GM23338 (cell line): ENCODE results near the gene LRCH4. TPM values are rescaled to one million over a fixed set of nuclear protein-coding genes. Genes with fewer than 3 reads are reported as not detected.
A peak's percentile ranks its signal among the peaks of the same experiment; 100 is the strongest.

ENCODE experiments used
- ATAC-seq: fragments of 200-7000 bp; cut with Tn5 transposase; 3 replicates; pipeline ENCODE4 v1.9.1; 2020
- DNase-seq: peaks from one replicate; pipeline ENCODE4 v3.0.0-alpha.2; 2015; ENCODE audit warnings: low spot score
- H2AFZ ChIP-seq: fragments of 200-600 bp; sonication (generic); 2 replicates; pipeline ENCODE4 v1.8.0; 2016; ENCODE audit warnings: antibody characterized with exemption, mild to moderate bottlenecking, moderate library complexity
- H3F3A ChIP-seq: fragments of 200-600 bp; sonication (generic); replicated peaks from 2 replicates; pipeline ENCODE4 v1.8.0; 2017; ENCODE audit warnings: antibody characterized with exemption, mixed run types, low read depth
- H3K27ac ChIP-seq: fragments of 200-600 bp; sonication (generic); 2 replicates; pipeline ENCODE4 v1.6.1; 2016; ENCODE audit warnings: low read depth
- H3K27me3 ChIP-seq: fragments of 200-600 bp; sonication (generic); 2 replicates; pipeline ENCODE4 v1.8.0; 2016; ENCODE audit warnings: mild to moderate bottlenecking, mixed run types, moderate library complexity; ENCODE audit not compliant: insufficient read depth
- H3K36me3 ChIP-seq: fragments of 200-600 bp; sonication (generic); 2 replicates; pipeline ENCODE4 v1.8.0; 2016; ENCODE audit warnings: mild to moderate bottlenecking; ENCODE audit not compliant: insufficient read depth
- H3K4me1 ChIP-seq: fragments of 200-600 bp; sonication (generic); 2 replicates; pipeline ENCODE4 v1.8.0; 2016; ENCODE audit warnings: mild to moderate bottlenecking, moderate library complexity; ENCODE audit not compliant: insufficient read depth
- H3K4me2 ChIP-seq: fragments of 200-600 bp; sonication (generic); 2 replicates; pipeline ENCODE4 v1.7.1; 2017; ENCODE audit warnings: mixed run types
- H3K4me3 ChIP-seq: fragments of 200-600 bp; sonication (generic); 2 replicates; pipeline ENCODE4 v1.6.1; 2016; ENCODE audit warnings: mixed run types
- H3K79me2 ChIP-seq: fragments of 200-600 bp; sonication (generic); replicated peaks from 2 replicates; pipeline ENCODE4 v1.8.0; 2017; ENCODE audit warnings: mild to moderate bottlenecking; ENCODE audit not compliant: insufficient read depth
- H3K9me2 ChIP-seq: fragments of 200-600 bp; sonication (generic); 2 replicates; pipeline ENCODE4 v1.8.0; 2017; ENCODE audit not compliant: insufficient read depth
- H4K20me1 ChIP-seq: fragments of 200-600 bp; sonication (generic); replicated peaks from 2 replicates; pipeline ENCODE4 v1.8.0; 2017; ENCODE audit warnings: mild to moderate bottlenecking; ENCODE audit not compliant: insufficient read depth
- H3K27ac Mint-ChIP-seq: 2 replicates; pipeline ENCODE4 v1.8.0; 2020; ENCODE audit warnings: inconsistent platforms, mild to moderate bottlenecking, moderate library complexity, mixed read lengths
- H3K27me3 Mint-ChIP-seq: 3 replicates; pipeline ENCODE4 v1.8.0; 2022; ENCODE audit warnings: low read depth, mild to moderate bottlenecking, moderate library complexity, mixed read lengths, inconsistent platforms; ENCODE audit not compliant: insufficient read depth, poor library complexity
- H3K36me3 Mint-ChIP-seq: 3 replicates; pipeline ENCODE4 v1.8.0; 2021; ENCODE audit warnings: low read depth, mild to moderate bottlenecking, inconsistent platforms, moderate library complexity, mixed read lengths
- H3K4me1 Mint-ChIP-seq: 3 replicates; pipeline ENCODE4 v1.8.0; 2020; ENCODE audit warnings: mild to moderate bottlenecking, inconsistent platforms, mixed read lengths
- H3K4me3 Mint-ChIP-seq: 3 replicates; pipeline ENCODE4 v1.8.0; 2021; ENCODE audit warnings: moderate library complexity, mild to moderate bottlenecking, inconsistent platforms, mixed read lengths
- H3K9me3 Mint-ChIP-seq: 3 replicates; pipeline ENCODE4 v1.8.0; 2020; ENCODE audit warnings: moderate library complexity, mild to moderate bottlenecking, inconsistent platforms, mixed read lengths
- CREB1 ChIP-seq: fragments of 250-450 bp; sonication (Bioruptor Pico); IDR thresholded peaks from 2 replicates; pipeline ENCODE4 v1.5.0; 2020; ENCODE audit warnings: low read depth, mild to moderate bottlenecking, moderate library complexity
- CTCF ChIP-seq, 2 experiments: fragments of 200-600 bp in 1 of 2; sonication (generic) in 1 of 2; conservative IDR thresholded peaks; 2 replicates each; pipeline versions ENCODE4 v1.5.1 to v1.6.1; 2016 to 2017; ENCODE audit warnings: antibody characterized with exemption in 2 of 2, low read depth in 2 of 2, mild to moderate bottlenecking in 2 of 2, moderate library complexity in 1 of 2
- ETS1 ChIP-seq: IDR thresholded peaks from 2 replicates; pipeline ENCODE4 v1.6.1; 2016; ENCODE audit warnings: antibody characterized with exemption
- EZH2 ChIP-seq: fragments of 200-600 bp; sonication (generic); IDR thresholded peaks from one replicate; pipeline ENCODE4 v1.8.0; 2017; ENCODE audit warnings: antibody characterized with exemption, mild to moderate bottlenecking, low read depth; ENCODE audit not compliant: unreplicated experiment
- EZH2phosphoT487 ChIP-seq: fragments of 200-600 bp; sonication (generic); IDR thresholded peaks from one replicate; pipeline ENCODE4 v1.8.1; 2018; ENCODE audit warnings: antibody characterized with exemption; ENCODE audit not compliant: unreplicated experiment
- JUNB ChIP-seq: IDR thresholded peaks from one replicate; pipeline ENCODE4 v1.6.1; 2016; ENCODE audit warnings: antibody characterized with exemption; ENCODE audit not compliant: unreplicated experiment
- NANOG ChIP-seq: IDR thresholded peaks from 2 replicates; pipeline ENCODE4 v1.6.1; 2016; ENCODE audit warnings: antibody characterized with exemption, borderline replicate concordance
- POLR2AphosphoS5 ChIP-seq: IDR thresholded peaks from 2 replicates; pipeline ENCODE4 v1.6.1; 2016; ENCODE audit warnings: antibody characterized with exemption, low read depth
- REST ChIP-seq: IDR thresholded peaks from one replicate; pipeline ENCODE4 v1.6.1; 2018; ENCODE audit warnings: antibody characterized with exemption; ENCODE audit not compliant: unreplicated experiment
- STAT1 ChIP-seq: IDR thresholded peaks from one replicate; pipeline ENCODE4 v1.6.1; 2016; ENCODE audit warnings: antibody characterized with exemption; ENCODE audit not compliant: unreplicated experiment
- ZNF114 ChIP-seq: fragments of 250-450 bp; sonication (Bioruptor Pico); IDR thresholded peaks from 2 replicates; pipeline ENCODE4 v1.5.0; 2020; ENCODE audit warnings: mild to moderate bottlenecking, moderate library complexity
- ZNF331 ChIP-seq: fragments of 250-450 bp; sonication (Bioruptor Pico); IDR thresholded peaks from 2 replicates; pipeline ENCODE4 v1.5.0; 2020; ENCODE audit warnings: low read depth, mild to moderate bottlenecking, moderate library complexity
- polyA plus RNA-seq: library from polyadenylated mRNA; unstranded; fragments of >200 nt; fragmentation: Nextera tagmentation; extraction: Ambion mirVana; gene quantifications from 2 replicates; pipeline ENCODE4 v1.2.1, GENCODE V29; 2016
- total RNA-seq: library from RNA; depleted of rRNA; stranded (reverse); fragments of >200 nt; shearing (Covaris generic); gene quantifications from 2 replicates; pipeline ENCODE4 v1.2.3, GENCODE V29; 2014

The LRCH4 gene
- total and polyA plus RNA-seq, 2 experiments from 2014 or later: 21.4 to 51.0 TPM

GRCh38 chr7:100568896-100569844 is 16.8 kb downstream of the LRCH4 start:
- peaks cover 36% of the 10 kb centered on the region for H3K4me1 ChIP-seq
- H3K27ac Mint-ChIP-seq: no peak overlapping the region
- peaks cover 47% of the 10 kb centered on the region for H3K4me1 Mint-ChIP-seq
- H2AFZ ChIP-seq: peak overlapping the region; percentile 80; the same call in 1 of the 2 replicates
- H3K4me3 ChIP-seq: peak overlapping the region; percentile 74
- no peaks in the 10 kb centered on the region for H4K20me1 ChIP-seq
- H3K27me3 Mint-ChIP-seq: peaks cover 34% of the 10 kb centered on the region
- TF ChIP-seq POLR2AphosphoS5: peak; percentile 64
- no peak for TF ChIP-seq CREB1
- TF ChIP-seq CTCF (conservative IDR thresholded peaks at IDR 0.05; ENCODE audit: low read depth in 2 of 2): peak; percentile 55 to 63
- no peak for TF ChIP-seq ZNF331 (CRISPR knock-in tag)
- TF ChIP-seq EZH2: no peak
- H3K4me2 ChIP-seq: peak overlapping the region; percentile 89
- H3K9me2 ChIP-seq: no peaks in the 10 kb centered on the region
- no peaks in the 10 kb centered on the region for H3K79me2 ChIP-seq
- peaks cover 13% of the 10 kb centered on the region; the same call in 1 of the 2 replicates for H3K27me3 ChIP-seq
- no peak overlapping the region for H3K27ac ChIP-seq
- H3K36me3 ChIP-seq: no peaks in the 10 kb centered on the region
- H3K36me3 Mint-ChIP-seq: peaks cover 4% of the 10 kb centered on the region
- peak overlapping the region; percentile 67 for H3K4me3 Mint-ChIP-seq
- no peaks in the 10 kb centered on the region for H3K9me3 Mint-ChIP-seq
- H3F3A ChIP-seq: peaks cover 12% of the 10 kb centered on the region; the same call in 1 of the 2 replicates
- DNase-seq (peak; percentile 96), ATAC-seq (peak; percentile 56)

GRCh38 chr7:100568176-100568895 is 17.6 kb downstream of the LRCH4 start:
- Histone ChIP-seq H3K27ac (no peak overlapping the region), H3F3A (peaks cover 12% of the 10 kb centered on the region; the same call in 1 of the 2 replicates), H3K36me3 (no peaks in the 10 kb centered on the region), H3K4me3 (no peak overlapping the region), H3K4me1 (peaks cover 36% of the 10 kb centered on the region), H4K20me1 (no peaks in the 10 kb centered on the region), H3K27me3 (peaks cover 13% of the 10 kb centered on the region; the same call in 1 of the 2 replicates), H3K79me2 (no peaks in the 10 kb centered on the region), H3K9me2 (no peaks in the 10 kb centered on the region), H3K4me2 (0 out of 2 replicates have a peak overlapping the region, but pooled peaks have one; percentile 89), H2AFZ (no peak overlapping the region)
- Mint-ChIP-seq H3K36me3 (peaks cover 4% of the 10 kb centered on the region), H3K9me3 (no peaks in the 10 kb centered on the region), H3K4me3 (peak overlapping the region; percentile 67; the same call in 1 of the 3 replicates), H3K4me1 (peaks cover 47% of the 10 kb centered on the region), H3K27ac (no peak overlapping the region), H3K27me3 (peaks cover 42% of the 10 kb centered on the region)
- no peak for DNase-seq
- ATAC-seq: no peak
- no peak for TF ChIP-seq NANOG
- TF ChIP-seq CREB1: no peak
- TF ChIP-seq EZH2phosphoT487: no peak
- no peak for TF ChIP-seq EZH2
- no peak for TF ChIP-seq JUNB
- TF ChIP-seq ETS1: no peak
- TF ChIP-seq REST: no peak
- TF ChIP-seq STAT1: no peak
- TF ChIP-seq ZNF114: no peak
- TF ChIP-seq POLR2AphosphoS5: no peak
